G401 (cell line): ENCODE measurements around the gene TENT5C. TPM values are rescaled to one million over a fixed set of nuclear protein-coding genes. Genes with fewer than 3 reads are reported as not detected.

ENCODE experiments used
- DNase-seq: peaks from one replicate; pipeline ENCODE4 v3.0.0-alpha.2; 2015; ENCODE audit warnings: low spot score
- in situ Hi-C: cut with HindIII; loops from 2 replicates; pipeline ENCODE4 v1.10.0; 2016; ENCODE audit warnings: low sequenced_read_pairs, mixed read lengths
- total RNA-seq: library from RNA; depleted of rRNA; stranded (reverse); fragments of >200 nt; shearing (Covaris generic); gene quantifications from 2 replicates; pipeline ENCODE4 v1.2.3, GENCODE V29; 2014

The TENT5C gene
- total RNA-seq, 1 experiment from 2014 or later = 0.85 TPM

DNA sequence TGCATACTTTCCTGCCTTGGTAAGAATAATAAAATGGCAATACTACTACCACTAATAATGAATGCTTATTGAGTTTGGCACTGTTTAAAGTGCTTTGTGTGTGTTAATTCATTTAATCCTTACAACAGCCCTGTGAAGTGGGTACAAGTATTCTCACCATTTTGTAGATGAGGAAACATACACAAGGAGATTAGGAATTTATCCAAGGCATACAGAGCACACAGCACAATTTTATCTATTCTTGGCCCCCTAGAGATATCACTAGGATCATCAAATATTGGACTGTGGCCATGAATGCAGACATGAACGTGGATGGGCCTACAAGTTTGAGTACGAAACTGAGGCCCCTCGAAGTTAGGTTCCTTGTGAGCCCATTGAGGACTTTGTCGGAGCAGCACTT, 39.5 kb downstream of the TENT5C start:
- no peak for DNase-seq
- in situ Hi-C loops = no loop called here

DNA sequence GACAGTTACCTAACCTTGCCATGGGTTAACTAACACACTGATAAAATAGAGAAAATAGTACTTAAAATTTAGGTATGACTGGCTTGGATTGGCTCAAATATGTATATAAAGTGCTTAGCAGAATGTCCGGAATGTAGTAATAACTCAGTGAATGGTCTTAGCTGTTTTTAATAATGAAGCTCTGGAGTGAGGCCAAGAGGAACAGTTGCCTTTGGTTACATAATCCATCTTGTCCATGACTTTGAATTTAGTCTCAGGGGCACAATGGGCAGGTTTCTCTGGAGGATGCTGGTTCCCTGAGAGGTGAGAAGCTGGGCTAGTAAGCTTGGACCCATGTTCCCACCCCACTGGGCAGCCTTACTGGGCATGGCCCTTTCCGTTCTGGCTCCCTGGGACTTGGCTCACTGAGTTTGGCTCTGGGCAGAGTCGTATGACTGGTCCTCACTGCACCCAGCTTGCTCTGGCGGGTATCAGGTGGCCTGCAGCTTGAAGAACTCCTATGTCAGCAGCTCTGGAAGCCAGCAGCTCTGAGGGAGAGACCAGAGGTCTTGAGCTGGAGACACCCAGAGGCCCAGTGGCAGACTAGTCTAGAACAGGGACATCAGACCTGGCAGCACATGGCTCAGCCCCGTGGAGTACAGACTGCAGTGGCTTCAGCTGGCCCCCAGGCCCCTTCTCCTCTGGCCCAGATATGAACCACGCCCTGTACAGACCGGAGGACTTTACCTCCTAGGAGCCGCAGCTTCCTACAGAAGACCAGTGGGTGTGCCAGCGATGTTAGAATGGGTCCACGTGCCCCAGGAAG, 40.4 kb downstream of the TENT5C start:
- in situ Hi-C loops = no loop called here
- peak; percentile 31 for DNase-seq

GRCh38 chr1:117646956-117647355, 41.1 kb downstream of the TENT5C start:
- in situ Hi-C loops = no loop called here
- DNase-seq = no peak

- in situ Hi-C loops = no loop called here
- DNase-seq = no peak
Measured at GRCh38 chr1:117648015-117648414, 42.2 kb downstream of the TENT5C start.

DNA sequence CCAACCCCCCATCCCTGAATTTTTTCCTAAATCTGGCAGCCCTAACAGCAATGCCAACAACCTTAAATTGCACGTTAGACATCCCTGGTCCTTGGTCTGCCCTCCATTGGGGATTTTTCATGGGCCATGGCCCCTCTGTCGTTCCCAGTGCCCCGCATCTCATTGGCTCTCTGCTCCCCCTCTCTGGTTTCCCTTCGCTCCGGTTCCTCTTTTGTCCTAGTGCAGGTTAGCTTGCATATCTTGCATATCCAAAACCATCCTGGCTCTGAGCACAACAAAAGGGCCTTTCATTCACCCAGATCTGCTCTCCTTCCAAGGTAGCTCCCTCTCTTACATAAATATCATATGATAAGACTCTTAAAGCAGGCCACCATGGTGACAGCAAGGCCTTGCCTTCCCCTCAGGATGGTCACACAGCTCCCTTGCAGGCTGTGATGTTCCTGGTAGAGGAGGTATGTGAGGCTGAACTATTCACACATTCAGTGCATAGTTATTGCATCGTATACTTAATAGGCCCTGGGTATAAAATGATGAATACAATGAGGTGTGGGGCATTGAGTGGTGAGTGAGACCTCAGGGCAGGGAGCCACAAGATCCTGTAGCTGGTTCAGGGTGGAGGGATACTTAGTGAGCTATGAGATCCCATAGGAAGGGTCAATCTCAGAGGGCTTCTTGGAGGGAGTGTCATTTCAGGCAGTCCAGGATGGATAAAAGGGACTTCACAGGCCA, 45.2 kb downstream of the TENT5C start:
- no peak for DNase-seq
- in situ Hi-C loops = no loop called here

DNA sequence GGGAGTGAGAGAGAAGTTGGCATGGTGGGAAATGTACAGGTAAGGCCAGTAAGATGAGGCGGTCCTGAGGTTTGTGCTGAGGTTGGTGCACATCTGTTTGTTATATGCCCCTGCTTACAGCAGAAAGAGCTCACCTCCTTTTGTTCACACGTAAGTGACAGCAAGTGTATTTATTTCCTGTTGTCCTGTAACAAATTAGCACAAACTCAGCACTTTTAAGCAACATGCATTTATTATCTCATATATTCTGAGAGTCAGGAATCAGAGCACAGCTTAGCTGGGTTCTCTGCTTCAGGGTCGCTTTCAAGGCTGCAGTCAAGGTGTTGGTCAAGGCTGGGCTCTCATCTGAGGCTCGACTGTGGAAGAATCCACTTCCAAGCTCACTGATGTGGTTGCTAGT, 45.8 kb downstream of the TENT5C start:
- in situ Hi-C loops = no loop called here
- no peak for DNase-seq

GRCh38 chr1:117652421-117652820, 46.6 kb downstream of the TENT5C start:
- in situ Hi-C loops = no loop called here
- DNase-seq = no peak

GRCh38 chr1:117653195-117653594, 47.3 kb downstream of the TENT5C start:
- in situ Hi-C loops = no loop called here
- DNase-seq = no peak

DNA sequence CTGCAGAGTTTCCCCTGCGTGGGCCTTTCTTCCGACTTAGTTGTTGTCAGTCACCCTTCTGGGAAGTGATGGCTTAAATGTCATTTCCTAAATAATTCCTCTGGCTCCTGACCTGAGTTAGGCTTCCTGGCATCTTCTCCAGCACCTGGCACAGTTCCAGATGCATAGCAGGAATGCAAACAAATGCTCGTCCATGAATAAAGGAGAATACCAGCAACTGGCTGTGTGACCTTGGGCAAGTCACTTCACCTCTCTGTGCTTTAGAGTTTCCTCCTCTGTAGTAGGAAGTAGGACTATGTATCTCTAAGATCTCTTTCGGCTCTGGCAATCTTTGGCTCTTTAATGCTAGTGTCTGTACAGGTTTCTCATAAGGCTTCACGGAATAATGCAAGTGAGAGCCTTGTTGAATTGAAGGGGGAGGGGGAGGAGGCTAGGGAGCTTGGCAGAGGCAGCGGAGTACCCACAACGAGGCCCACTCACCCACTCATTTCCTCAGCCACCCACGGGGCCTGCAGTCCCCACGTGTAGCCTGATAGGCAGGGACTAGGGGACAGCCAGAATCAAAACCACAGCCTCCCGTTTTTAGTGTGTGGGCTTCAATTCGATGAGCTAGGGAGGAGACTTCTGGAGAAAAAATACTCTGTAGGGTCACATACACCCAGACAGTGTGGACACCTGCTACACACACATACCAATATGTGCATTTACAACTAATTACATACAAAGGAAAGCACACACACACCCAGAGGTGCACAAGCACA, 48.1 kb downstream of the TENT5C start:
- in situ Hi-C loops = no loop called here
- DNase-seq = no peak

DNA sequence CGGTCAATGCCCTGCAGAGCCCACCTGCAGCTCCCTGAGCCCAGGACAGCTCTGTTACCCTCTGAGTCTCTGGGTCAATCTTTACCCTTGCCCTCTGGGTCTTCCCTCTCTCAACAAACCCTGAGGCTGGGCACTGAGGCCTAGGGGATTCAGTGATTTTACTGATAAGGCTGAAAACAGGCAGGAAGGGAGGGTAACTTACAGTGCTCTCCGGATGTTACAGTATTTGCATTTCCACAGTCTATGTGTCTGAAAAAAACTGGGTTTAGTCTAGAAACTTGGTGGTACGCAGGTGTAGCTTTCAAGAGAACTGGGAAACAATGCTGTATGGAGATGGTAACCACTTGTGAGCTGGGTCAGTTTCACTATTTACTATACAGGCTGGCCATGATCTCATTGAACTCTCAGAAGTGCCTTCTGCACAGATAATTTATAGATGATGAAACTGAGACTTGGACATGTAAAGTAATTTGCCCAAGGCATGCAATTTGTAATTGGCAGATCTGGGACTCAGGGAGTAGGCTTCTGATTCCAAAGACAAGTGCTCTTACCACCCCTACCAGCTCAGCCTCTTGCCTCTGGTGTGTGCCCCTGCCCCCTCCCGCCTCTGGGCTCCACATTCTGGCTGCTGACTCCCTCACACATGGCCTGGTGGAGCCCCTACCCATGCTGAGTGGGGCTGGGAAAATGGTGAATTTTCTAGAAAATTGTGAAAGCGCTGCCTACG, 48.8 kb downstream of the TENT5C start:
- in situ Hi-C loops = no loop called here
- no peak for DNase-seq

- in situ Hi-C loops = no loop called here
- no peak for DNase-seq
Measured at GRCh38 chr1:117655220-117655577, 49.4 kb downstream of the TENT5C start.

DNA sequence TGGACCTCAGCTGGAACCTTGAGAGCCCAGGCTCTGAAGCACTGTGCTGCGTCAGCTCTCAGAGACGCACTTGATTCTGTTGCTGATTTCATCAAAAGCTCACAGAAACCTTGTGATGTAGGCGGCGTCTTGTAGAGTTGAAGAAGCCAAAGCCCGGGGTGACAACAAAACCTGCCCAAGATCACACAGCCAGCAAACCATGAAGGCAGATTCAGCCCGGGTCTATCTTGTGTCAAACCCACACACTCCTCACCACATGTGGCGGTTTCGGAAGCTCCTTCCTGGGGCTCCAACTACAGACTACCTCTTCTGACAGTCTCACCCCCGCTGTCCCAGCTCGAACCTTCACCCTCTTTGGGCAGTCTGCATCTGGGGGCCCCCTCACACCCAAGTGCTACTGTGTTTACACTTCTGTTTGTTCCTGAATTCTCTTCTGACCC, 50.4 kb downstream of the TENT5C start:
- in situ Hi-C loops = no loop called here
- no peak for DNase-seq

GRCh38 chr1:117657031-117657430, 51.2 kb downstream of the TENT5C start:
- DNase-seq = no peak
- in situ Hi-C loops = no loop called here

GRCh38 chr1:117657949-117658660, 52.3 kb downstream of the TENT5C start:
- in situ Hi-C loops = no loop called here
- no peak for DNase-seq

DNA sequence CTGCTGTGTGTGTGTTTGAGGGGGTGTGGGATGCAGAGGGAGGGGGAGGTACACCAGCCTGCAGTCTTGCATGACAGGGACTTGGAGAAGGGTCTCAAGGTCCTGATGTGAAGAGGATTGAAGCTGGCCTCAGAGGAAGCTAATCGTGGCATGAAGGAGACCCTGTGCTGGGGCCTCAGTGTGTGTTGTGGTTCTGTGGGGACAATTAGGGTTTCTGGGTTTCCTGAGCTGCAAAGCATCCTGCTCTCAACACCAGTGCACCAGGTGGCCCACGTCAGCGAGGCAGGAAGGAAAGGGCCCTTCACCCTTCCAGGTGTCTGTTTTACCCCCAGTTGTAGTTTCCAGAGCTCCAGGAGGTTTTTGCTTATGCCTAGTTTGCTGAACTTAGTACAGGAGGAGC, 52.8 kb downstream of the TENT5C start:
- no peak for DNase-seq
- in situ Hi-C loops = no loop called here

- in situ Hi-C loops = no loop called here
- no peak for DNase-seq
Measured at GRCh38 chr1:117659550-117660270, 53.9 kb downstream of the TENT5C start.

DNA sequence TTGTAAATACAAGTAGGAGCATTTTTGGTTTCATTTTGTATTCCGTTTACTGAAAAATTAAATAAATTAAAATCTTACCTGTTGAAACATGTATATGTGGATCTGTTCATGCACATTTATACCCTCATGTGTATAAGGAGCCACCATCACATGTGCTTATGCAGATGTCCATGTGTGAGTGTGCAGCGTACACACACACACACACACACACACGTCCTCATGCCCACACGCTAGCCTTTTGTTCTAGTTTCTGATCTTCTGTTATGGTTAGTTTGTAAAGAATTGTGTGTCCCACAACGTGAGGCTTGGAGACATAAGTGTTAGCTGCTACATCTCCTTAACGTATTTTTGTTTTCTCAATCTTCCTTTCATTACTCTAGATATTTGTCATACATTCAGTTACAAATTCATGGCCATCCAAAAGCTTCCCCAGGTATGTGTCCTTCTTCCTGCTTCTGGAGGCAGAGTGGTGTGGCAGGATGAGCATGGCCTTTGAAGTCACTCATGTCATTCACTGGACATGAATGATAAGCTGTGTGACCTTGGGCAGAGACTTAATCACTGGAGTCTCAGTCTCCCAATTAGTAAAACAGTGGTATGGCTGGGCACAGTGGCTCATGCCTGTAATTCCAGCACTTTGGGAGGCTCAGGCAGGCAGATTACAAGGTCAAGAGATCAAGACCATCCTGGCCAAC, 54.6 kb downstream of the TENT5C start:
- in situ Hi-C loops = no loop called here
- DNase-seq = no peak

GRCh38 chr1:117661027-117661426, 55.2 kb downstream of the TENT5C start:
- in situ Hi-C loops = no loop called here
- DNase-seq = no peak
